WTC11 (cell line): ENCODE results near the gene PPP1R27. TPM values are rescaled to one million over a fixed set of nuclear protein-coding genes. Genes with fewer than 3 reads are reported as not detected.

ENCODE experiments used
- ATAC-seq: fragments of 200-7000 bp; cut with Tn5 transposase; 2 replicates; pipeline ENCODE4 v1.10.0; 2021; ENCODE audit warnings: mild to moderate bottlenecking, moderate library complexity
- CTCF ChIA-PET: fragments of 300-600 bp; sonication (Branson Sonifier 250); formaldehyde crosslinking; loops from one replicate; lab custom pipeline; 2021; ENCODE audit warnings: antibody characterized with exemption; lab: Charles Lee
- POLR2A ChIA-PET: fragments of 350-600 bp; sonication (Branson Sonifier 250); formaldehyde crosslinking; loops from one replicate; lab custom pipeline; 2021; ENCODE audit warnings: antibody characterized with exemption; lab: Charles Lee
- DNase-seq: peaks from one replicate; pipeline ENCODE4 v3.0.0; 2021; ENCODE audit warnings: low spot score
- H3K27ac Mint-ChIP-seq: 2 replicates; pipeline ENCODE4 v1.8.0; 2021; ENCODE audit warnings: mixed read lengths
- H3K27me3 Mint-ChIP-seq: 2 replicates; pipeline ENCODE4 v1.8.0; 2021; ENCODE audit warnings: low read depth, mild to moderate bottlenecking, moderate library complexity, mixed read lengths
- H3K36me3 Mint-ChIP-seq: 2 replicates; pipeline ENCODE4 v1.8.0; 2021; ENCODE audit warnings: mixed read lengths
- H3K4me1 Mint-ChIP-seq: 2 replicates; pipeline ENCODE4 v1.8.0; 2022; ENCODE audit warnings: mixed read lengths
- H3K4me3 Mint-ChIP-seq: 2 replicates; pipeline ENCODE4 v1.8.0; 2021; ENCODE audit warnings: mild to moderate bottlenecking, moderate library complexity, mixed read lengths
- H3K9me3 Mint-ChIP-seq: 2 replicates; pipeline ENCODE4 v1.8.0; 2021; ENCODE audit warnings: mixed read lengths
- ATF1 ChIP-seq: sonication (generic); formaldehyde crosslinking; IDR thresholded peaks from 2 replicates; pipeline ENCODE4 v1.8.1; 2023; ENCODE audit warnings: mild to moderate bottlenecking, moderate library complexity, missing genetic modification reagents
- ATF6 ChIP-seq: sonication (generic); formaldehyde crosslinking; IDR thresholded peaks from 2 replicates; pipeline ENCODE4 v1.8.1; 2023; ENCODE audit warnings: mild to moderate bottlenecking, missing genetic modification reagents
- CREM ChIP-seq: sonication (generic); formaldehyde crosslinking; IDR thresholded peaks from 2 replicates; pipeline ENCODE4 v1.8.1; 2022; ENCODE audit warnings: mild to moderate bottlenecking, missing genetic modification reagents, moderate library complexity
- E2F5 ChIP-seq: sonication (generic); formaldehyde crosslinking; IDR thresholded peaks from 2 replicates; pipeline ENCODE4 v1.8.1; 2022; ENCODE audit warnings: mild to moderate bottlenecking, moderate library complexity, missing genetic modification reagents
- FOXP1 ChIP-seq: sonication (generic); formaldehyde crosslinking; IDR thresholded peaks from 2 replicates; pipeline ENCODE4 v1.8.0; 2022; ENCODE audit warnings: missing genetic modification reagents, mild to moderate bottlenecking, moderate library complexity, borderline replicate concordance
- FOXP4 ChIP-seq: sonication (generic); formaldehyde crosslinking; IDR thresholded peaks from 2 replicates; pipeline ENCODE4 v1.8.0; 2022; ENCODE audit warnings: mild to moderate bottlenecking, missing genetic modification reagents
- GABPB1 ChIP-seq: sonication (generic); formaldehyde crosslinking; IDR thresholded peaks from 2 replicates; pipeline ENCODE4 v1.8.1; 2023; ENCODE audit warnings: mild to moderate bottlenecking, missing genetic modification reagents
- HMGA2 ChIP-seq: fragments of 250-450 bp; sonication (Bioruptor Pico); IDR thresholded peaks from 2 replicates; pipeline ENCODE4 v1.4.0; 2021; ENCODE audit warnings: mild to moderate bottlenecking, moderate library complexity
- HMGXB4 ChIP-seq: sonication (generic); formaldehyde crosslinking; IDR thresholded peaks from 2 replicates; pipeline ENCODE4 v1.8.1; 2023; ENCODE audit warnings: mild to moderate bottlenecking, moderate library complexity, missing genetic modification reagents
- JAZF1 ChIP-seq: fragments of 250-450 bp; sonication (Bioruptor Pico); IDR thresholded peaks from 2 replicates; pipeline ENCODE4 v1.9.0; 2021; ENCODE audit warnings: moderate library complexity, mild to moderate bottlenecking, inconsistent platforms
- NR1H2 ChIP-seq: sonication (generic); formaldehyde crosslinking; IDR thresholded peaks from 2 replicates; pipeline ENCODE4 v1.9.0; 2021; ENCODE audit warnings: mild to moderate bottlenecking, moderate library complexity, missing genetic modification reagents
- OVOL2 ChIP-seq: fragments of 250-450 bp; sonication (Bioruptor Pico); IDR thresholded peaks from 2 replicates; pipeline ENCODE4 v1.9.0; 2021; ENCODE audit warnings: mild to moderate bottlenecking, borderline replicate concordance
- PREB ChIP-seq: sonication (generic); formaldehyde crosslinking; IDR thresholded peaks from 2 replicates; pipeline ENCODE4 v1.8.1; 2022; ENCODE audit warnings: mild to moderate bottlenecking, missing genetic modification reagents, moderate library complexity, borderline replicate concordance
- TP53 ChIP-seq: sonication (generic); formaldehyde crosslinking; IDR thresholded peaks from 2 replicates; pipeline ENCODE4 v1.8.1; 2023; ENCODE audit warnings: mild to moderate bottlenecking, missing genetic modification reagents
- USF1 ChIP-seq: sonication (generic); formaldehyde crosslinking; IDR thresholded peaks from 2 replicates; pipeline ENCODE4 v1.8.0; 2022; ENCODE audit warnings: mild to moderate bottlenecking, missing genetic modification reagents
- ZNF219 ChIP-seq: sonication (generic); formaldehyde crosslinking; IDR thresholded peaks from 2 replicates; pipeline ENCODE4 v1.8.0; 2023; ENCODE audit warnings: missing genetic modification reagents, mild to moderate bottlenecking, borderline replicate concordance
- ZNF396 ChIP-seq: fragments of 250-450 bp; sonication (Bioruptor Pico); IDR thresholded peaks from 2 replicates; pipeline ENCODE4 v1.8.0; 2021; ENCODE audit warnings: mild to moderate bottlenecking, moderate library complexity, borderline replicate concordance
- ZNF532 ChIP-seq: fragments of 250-450 bp; sonication (Bioruptor Pico); IDR thresholded peaks from 2 replicates; pipeline ENCODE4 v1.9.0; 2021; ENCODE audit warnings: mild to moderate bottlenecking, borderline replicate concordance
- total RNA-seq: library from RNA; stranded (reverse); gene quantifications from 3 replicates; pipeline ENCODE4 v1.2.3, GENCODE V29; 2021

The PPP1R27 gene
- total RNA-seq, 1 experiment from 2014 or later = not detected

GRCh38 chr17:81803728-81804558 is 30.9 kb downstream of the PPP1R27 start, which contains the start of gene GCGR:
Gene GCGR (plus strand): TSS chr17:81804150. CDS start chr17:81809019, 4,869 bp downstream.
- H3K4me1 Mint-ChIP-seq = no peaks in the 10 kb centered on the region
- ChIA-PET POLR2A (no interaction called here), CTCF (no interaction called here)
- peaks cover 10% of the 10 kb centered on the region for H3K9me3 Mint-ChIP-seq
- DNase-seq (no peak), ATAC-seq (peak; percentile 18)
- H3K27ac Mint-ChIP-seq = no peak within 1 kb of the TSS
- peaks cover 68% of the 10 kb centered on the region for H3K27me3 Mint-ChIP-seq
- H3K36me3 Mint-ChIP-seq = no peaks in the 10 kb centered on the region
- peak within 1 kb of the TSS; percentile 61 for H3K4me3 Mint-ChIP-seq
- TF ChIP-seq HMGA2 (CRISPR knock-in tag) = no peak
- no peak for TF ChIP-seq ZNF219 (CRISPR knock-in tag)
- 0 out of 2 replicates have a peak, but pooled peaks have one; percentile 32 for TF ChIP-seq TP53 (CRISPR knock-in tag)
- no peak for TF ChIP-seq ZNF532
- no peak for TF ChIP-seq ATF1 (CRISPR knock-in tag)

GRCh38 chr17:81802856-81803643 is 31.8 kb downstream of the PPP1R27 start:
- TF ChIP-seq NR1H2 (CRISPR knock-in tag) = no peak
- TF ChIP-seq USF1 (CRISPR knock-in tag) = no peak
- no peak for TF ChIP-seq FOXP4 (CRISPR knock-in tag)
- no peak for TF ChIP-seq ZNF219 (CRISPR knock-in tag)
- TF ChIP-seq OVOL2 (CRISPR knock-in tag) = no peak
- TF ChIP-seq GABPB1 = no peak
- no peak for TF ChIP-seq CREM (CRISPR knock-in tag)
- no peak for TF ChIP-seq ATF6 (CRISPR knock-in tag)
- TF ChIP-seq HMGXB4 = no peak
- TF ChIP-seq ZNF396 (CRISPR knock-in tag) = no peak
- TF ChIP-seq JAZF1 (CRISPR knock-in tag) = no peak
- TF ChIP-seq E2F5 (CRISPR knock-in tag) = no peak
- no peak for TF ChIP-seq FOXP1 (CRISPR knock-in tag)
- no peak for TF ChIP-seq HMGA2 (CRISPR knock-in tag)
- TF ChIP-seq PREB (CRISPR knock-in tag) = no peak
- POLR2A ChIA-PET = no interaction called here
- H3K36me3 Mint-ChIP-seq = no peaks in the 10 kb centered on the region
- H3K4me3 Mint-ChIP-seq = peak overlapping the region; percentile 58
- DNase-seq (no peak), ATAC-seq (no peak)
- H3K9me3 Mint-ChIP-seq = peaks cover 10% of the 10 kb centered on the region
- CTCF ChIA-PET = no interaction called here
- H3K4me1 Mint-ChIP-seq = no peaks in the 10 kb centered on the region
- peaks cover 68% of the 10 kb centered on the region for H3K27me3 Mint-ChIP-seq
- H3K27ac Mint-ChIP-seq = no peak overlapping the region
